Stimulated activated CD4-positive, alpha-beta T cell treated with anti-CD3 and anti-CD28 coated beads, Interleukin-12 subunit alpha, Interleukin-12 subunit beta, amount 100 ng/mL, for 24 hours (primary cell): ENCODE results near the gene CLDND2.

ENCODE experiments used
- DNase-seq, 2 experiments: peaks; one replicate each; pipeline ENCODE4 v3.0.0-alpha.2; 2020; ENCODE audit warnings: low read depth in 2 of 2

Gene CLDND2

DNA sequence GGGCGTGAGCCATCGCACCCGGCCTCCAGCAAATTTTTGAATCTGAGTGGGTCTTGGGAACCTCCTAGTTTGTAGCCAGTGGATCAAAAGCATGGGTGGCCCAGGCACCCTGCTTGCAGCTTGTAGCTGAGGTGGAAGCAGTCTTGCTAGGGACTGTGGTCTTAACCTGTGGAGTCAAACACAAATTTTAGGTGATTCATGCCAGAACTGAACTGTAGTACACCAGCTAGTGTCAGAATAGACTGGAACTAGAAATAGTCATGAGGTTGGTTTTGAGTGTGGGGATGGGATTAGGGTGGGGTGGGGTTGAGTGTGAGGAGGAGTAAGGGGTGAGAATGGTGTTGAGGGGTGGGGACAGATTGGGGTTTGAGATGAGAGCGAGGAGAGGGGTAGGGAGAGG lies 13.2 kb upstream of the CLDND2 start:
- DNase-seq, result no peak

DNA sequence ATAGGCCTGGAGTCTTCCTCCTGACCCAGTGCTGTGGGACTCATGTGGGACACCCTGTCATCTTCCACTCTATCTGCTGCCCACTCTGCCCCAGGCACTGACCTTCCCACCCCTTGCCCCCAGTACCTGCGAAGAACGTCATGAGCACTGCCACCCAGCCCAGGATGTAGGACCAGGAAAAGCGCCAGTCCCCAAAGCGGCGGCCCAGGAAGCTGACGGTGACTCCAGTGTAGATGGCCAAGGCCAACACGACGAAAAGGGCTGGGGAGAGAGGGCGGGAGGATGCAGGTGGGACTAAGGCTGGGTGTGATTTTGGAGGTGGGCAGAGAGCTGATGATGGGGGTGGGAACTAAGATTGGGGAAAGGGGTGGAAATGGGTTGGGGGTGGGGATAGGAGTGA lies 11.6 kb upstream of the CLDND2 start:
- no peak for DNase-seq

- no peak for DNase-seq
These were observed 8.6 kb upstream of the CLDND2 start for GRCh38 chr19:51377422-51377821.

GRCh38 chr19:51375504-51376221 lies 6.9 kb upstream of the CLDND2 start:
- peak in 1 of 2 experiments; percentile 60 for DNase-seq

DNA sequence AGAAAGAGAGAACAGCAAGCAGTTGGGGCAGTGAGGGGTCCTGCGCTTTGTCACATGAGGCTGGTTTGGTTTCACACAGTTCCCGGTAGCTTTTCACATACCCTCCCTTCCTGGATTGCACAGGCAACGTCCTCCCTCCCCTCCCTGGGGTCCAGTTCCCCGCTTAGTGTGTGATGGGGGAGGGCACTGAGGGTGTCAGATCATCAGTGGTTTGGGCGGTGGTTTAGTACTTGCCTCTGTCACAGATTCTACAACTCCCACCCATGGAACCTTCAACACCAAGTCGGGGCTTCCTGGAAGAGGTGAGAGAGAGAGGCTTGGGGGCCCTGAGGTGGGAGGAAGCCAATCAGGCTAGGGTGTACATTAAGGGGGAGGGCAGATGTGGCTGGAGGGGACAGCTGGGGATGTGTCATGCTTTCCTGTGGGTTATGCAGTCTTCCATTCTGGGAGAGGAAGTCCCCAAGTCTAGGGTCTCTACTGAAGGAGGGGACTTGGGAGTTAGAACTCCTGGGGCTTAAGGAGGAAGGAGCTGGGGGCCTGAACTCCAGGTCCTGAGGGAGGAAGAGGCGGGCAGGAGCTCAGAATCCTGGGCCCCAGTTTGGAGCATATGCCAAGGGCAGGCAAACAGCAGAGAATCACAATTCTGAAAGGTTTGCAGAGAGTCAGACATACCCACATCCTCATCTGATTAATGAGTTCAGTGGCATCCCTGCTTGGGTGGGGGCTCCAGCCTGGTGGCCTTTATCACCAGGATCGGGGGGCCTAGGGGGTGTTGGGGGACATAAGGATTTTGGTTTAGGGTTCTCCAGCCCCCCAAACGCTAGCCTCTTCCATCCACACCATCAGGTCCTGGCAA lies 4.1 kb upstream of the CLDND2 start, which contains the start of gene NKG7:
Gene NKG7, minus strand, starts transcription at position 6 of the 856 bp plus-strand sequence. CDS start 119 bp downstream, outside the sequence.
- DNase-seq, result peak; percentile 56 to 76

DNA sequence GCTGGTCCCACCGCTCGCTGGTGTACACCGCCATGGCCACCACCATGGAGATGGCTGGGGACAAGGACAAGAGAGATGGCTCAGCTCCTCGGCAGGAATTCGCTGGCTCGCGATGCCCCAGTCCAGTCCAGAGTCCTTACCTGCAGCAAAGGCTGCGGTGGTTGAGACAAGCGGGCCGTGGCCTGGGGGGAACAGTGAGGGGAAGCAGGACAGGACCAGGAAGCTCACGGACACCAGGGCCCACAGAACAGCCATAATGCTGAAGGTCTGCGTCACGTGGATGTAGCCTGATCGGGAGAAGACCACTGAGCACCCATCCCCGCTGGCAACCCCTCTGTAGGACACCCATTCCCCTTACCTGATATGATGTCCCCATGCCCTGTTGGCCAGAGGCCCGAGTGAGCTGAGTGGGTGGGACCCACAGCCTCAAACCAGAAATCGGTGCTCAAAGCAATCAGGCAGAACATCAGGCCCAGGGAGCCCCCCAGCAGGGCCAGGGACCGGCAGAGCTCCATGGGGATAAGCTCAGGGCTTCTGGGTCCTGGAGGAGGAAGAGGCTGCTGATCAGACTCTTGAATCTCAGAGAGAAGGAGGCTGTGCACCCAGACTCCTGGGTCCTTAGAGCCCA lies 3.3 kb upstream of the CLDND2 start:
- DNase-seq, result no peak

- DNase-seq, result no peak
These were observed 2.4 kb upstream of the CLDND2 start for GRCh38 chr19:51371186-51371690.

- DNase-seq, result no peak
These were observed 1.4 kb upstream of the CLDND2 start for GRCh38 chr19:51370230-51370629.

DNA sequence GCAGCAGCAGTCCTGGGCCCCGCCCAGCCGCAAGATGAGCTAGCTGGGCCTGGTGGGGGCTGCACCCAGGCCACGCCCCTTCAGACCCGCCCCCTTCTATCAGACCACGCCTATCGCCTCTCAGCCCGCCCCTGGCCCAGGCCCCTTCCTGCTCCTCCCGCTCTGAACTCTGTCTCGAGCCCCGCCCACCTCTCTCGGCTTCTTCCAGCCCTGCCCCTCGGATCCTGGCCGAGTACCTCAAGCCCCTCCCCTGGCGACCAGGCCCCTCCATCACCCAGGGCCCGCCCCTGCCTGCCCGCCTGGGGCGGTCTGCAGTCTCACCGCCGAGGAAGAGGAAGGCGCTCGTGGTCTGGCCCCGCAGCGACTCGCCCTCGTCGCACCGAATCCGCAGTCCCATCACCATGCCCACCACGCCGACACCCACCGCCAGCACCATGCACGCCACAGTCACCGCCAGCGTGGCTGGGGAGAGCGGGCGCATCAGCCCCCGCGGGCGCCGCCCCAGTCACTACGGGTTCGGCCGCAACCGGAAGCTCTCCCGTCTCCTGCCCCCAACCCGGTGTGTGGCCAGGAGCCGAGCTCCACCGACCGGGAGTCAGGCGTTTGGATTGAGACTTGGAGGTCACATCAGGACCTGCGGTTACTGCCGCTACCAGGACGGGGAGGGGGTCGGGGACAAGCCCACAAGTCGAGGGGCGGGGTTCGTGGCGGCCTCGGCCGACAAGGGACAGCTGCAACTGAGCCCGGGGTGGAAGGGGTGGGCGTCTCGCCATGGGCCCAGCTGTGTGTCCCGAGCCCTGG lies 1.0 kb downstream of the CLDND2 start:
- peak; percentile 97 to 99 for DNase-seq

DNA sequence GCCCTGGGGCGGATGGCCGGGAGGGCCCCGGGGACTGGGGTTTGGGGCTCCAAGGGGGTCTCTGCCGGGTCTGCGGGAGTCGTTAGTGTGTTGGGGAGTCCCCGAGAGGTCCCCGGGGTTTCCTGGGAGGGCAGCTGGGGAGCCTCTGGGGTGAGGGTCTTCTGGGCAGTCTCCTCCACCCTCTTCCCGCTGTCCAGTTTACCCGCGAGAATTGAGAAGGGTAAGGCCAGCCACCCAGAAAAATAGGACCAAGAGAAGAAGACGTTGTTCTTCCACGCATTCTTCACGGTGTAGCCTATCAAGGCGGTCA lies 1.6 kb downstream of the CLDND2 start:
- DNase-seq, result no peak

DNA sequence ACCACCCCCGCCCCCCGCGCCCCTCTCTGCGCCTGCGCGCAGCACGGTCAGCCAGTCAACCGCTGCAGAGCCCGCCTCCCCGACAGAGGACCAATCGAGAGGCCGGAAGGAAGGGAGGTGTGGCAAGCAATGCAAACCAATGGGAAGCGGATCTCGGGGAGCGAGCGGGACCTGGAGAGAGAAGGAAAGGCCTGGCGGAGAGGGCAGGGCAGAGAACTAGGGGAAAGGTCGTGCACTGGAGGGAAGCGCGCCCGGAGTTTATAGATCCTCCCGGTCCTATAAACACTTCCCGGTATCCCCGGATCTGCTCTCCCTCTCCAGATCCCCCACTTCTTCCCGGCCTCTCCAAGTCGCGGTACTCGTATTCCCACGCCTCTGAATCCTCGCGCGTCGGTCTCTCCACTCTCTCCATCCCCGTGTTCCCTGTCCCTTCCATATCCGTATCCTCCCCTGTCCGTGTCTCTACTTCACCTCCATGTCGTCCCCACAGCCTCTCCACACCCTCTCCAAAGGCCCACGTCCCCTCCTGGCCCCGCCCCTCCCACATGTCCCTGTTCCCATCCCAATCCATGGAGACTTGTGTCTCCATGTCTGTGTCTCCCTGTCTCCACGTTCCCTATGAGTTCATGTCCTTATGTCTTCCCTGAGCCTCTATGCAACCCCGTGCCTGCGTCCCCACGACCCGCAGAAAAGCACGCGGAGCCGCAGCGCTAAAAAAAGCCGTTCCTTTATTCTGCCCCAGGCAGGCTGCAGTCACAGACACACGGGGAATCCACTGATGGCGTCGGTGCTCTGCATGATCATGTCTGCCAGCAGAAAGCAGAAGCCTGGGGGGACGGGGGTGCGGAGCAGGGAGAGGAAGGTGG lies 2.2 kb downstream of the CLDND2 start:
- peak; percentile 90 to 96 for DNase-seq

- DNase-seq, result no peak
These were observed 2.8 kb downstream of the CLDND2 start, which contains the start of gene ETFB for GRCh38 chr19:51365965-51366388. Gene ETFB, minus strand, starts transcription at chr19:51366388. Its CDS starts 62 bp downstream, at chr19:51366326.

- no peak for DNase-seq
These were observed 3.4 kb downstream of the CLDND2 start for GRCh38 chr19:51365211-51365964.

DNA sequence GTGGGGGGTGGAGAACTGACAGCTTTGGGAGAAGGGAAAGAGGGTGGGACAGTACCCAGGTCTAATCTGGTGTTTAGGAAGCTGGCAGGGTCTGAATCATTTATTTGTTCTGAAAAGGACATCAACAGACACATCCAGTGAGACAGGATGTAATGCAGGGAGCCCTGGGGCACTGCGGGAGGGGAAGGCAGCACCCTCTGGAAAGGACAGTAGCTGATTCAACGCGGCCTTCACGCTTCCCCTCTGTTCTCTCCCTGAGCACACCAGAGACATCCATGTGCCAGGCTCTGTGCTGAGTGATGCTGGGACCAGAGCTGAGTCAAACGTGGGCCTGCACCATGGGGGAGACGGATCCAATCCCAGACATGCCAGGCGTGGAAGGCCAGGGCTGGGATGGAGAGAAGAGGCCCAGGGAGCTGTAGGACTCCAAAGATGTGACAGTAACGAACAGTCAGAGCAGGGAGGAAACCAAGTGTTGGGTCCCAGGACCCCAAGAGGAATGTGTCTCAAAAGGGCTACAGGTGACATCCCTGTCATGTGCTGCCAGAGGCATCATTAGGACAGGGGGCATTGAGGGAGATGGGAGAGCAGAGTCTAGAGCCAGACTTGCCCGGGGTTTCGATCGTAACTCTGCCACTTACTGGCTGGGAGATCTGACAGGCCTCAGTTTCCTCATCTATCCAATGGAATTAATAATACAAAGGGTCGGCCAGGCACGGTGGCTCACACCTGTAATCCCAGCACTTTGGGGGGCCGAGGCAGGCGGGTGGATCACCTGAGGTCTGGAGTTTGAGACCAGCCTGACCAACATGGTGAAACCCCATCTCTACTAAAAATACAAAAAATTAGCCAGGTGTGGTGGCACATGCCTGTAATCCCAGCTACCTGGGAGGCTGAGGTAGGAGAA lies 4.3 kb downstream of the CLDND2 start:
- no peak for DNase-seq

DNA sequence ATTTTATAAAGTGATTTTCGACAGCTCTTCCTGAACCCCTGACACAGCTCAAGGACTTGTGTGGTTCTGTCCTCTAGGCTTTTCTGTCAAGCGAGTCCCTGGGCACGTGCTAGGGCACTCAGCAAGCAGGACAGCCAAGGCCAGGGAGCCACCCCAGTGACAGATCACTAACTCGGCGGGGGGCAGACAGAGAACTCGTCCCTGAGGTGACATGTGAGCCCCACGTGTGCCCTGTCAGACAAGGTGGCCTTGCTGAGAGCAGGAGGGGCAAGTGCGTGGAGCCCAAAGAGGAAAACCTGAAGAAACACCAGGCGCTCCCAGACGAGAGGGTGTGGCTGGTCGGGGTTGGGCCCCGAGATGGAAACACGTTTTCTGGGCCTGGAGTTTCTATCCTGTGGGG lies 7.6 kb downstream of the CLDND2 start:
- DNase-seq, result no peak

DNA sequence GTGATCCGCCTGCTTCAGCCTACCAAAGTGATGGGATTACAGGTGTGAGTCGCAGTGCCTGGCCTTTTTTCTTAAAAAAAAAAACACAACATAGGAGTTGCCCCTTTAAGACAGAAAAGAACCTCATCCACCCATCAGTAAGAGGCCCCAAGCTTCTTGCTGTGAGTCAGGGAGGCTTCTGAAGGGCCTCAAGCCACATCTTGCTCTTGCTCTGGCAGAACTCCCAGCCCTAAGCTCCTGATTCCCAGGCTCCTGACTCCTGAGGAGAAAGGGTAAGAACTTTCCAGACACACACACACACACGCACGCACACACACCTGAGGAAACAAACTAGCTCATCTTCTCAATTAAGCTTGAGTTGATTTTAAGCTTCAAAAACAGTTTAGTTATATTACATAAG lies 9.5 kb downstream of the CLDND2 start:
- no peak for DNase-seq

- no peak for DNase-seq
These were observed 10.9 kb downstream of the CLDND2 start for GRCh38 chr19:51357952-51358351.

GRCh38 chr19:51356159-51356801 lies 12.5 kb downstream of the CLDND2 start:
- DNase-seq, result no peak
